B cell (primary cell): ENCODE data around the gene TBC1D30. TPM values are rescaled to one million over a fixed set of nuclear protein-coding genes. Genes with fewer than 3 reads are reported as not detected.
A peak's percentile ranks its signal among the peaks of the same experiment; 100 is the strongest.

ENCODE experiments used
- ATAC-seq: fragments of 200-7000 bp; cut with Tn5 transposase; one replicate; pipeline ENCODE4 v1.10.0; 2021; ENCODE audit warnings: low read depth, mild to moderate bottlenecking, moderate number of reproducible peaks, moderate library complexity
- CTCF ChIA-PET: fragments of 350-600 bp; sonication (Branson Sonifier 250); formaldehyde crosslinking; loops from one replicate; lab custom pipeline; 2021; ENCODE audit warnings: antibody characterized with exemption, inconsistent platforms; lab: Charles Lee
- POLR2A ChIA-PET: fragments of 350-600 bp; sonication (Branson Sonifier 250); formaldehyde crosslinking; loops from one replicate; lab custom pipeline; 2021; ENCODE audit warnings: antibody characterized with exemption; lab: Charles Lee
- DNase-seq: peaks from one replicate; pipeline ENCODE4 v3.0.0; 2013
- H2AFZ ChIP-seq: 2 replicates; pipeline ENCODE4 v1.6.1; 2012; ENCODE audit warnings: mild to moderate bottlenecking, low read depth, low read length; ENCODE audit not compliant: insufficient read depth, poor library complexity, severe bottlenecking
- H3K27ac ChIP-seq, 2 donors: 1 replicate in 1 of 2; 2 replicates in 1 of 2; pipeline ENCODE4 v1.5.1; 2012 to 2013; ENCODE audit warnings: low read length in 2 of 2, mild to moderate bottlenecking in 2 of 2, moderate library complexity in 1 of 2
- H3K27me3 ChIP-seq, 4 experiments: fragments of 200-600 bp in 1 of 4; sonication (generic) in 1 of 4; replicated peaks in 1 of 4; 1 replicate in 2 of 4; 2 replicates in 2 of 4; pipeline versions ENCODE4 v1.6.1 to v1.7.0; 2013 to 2016; ENCODE audit warnings: low read length in 3 of 4, mild to moderate bottlenecking in 2 of 4, mixed read lengths in 1 of 4, moderate library complexity in 1 of 4; ENCODE audit not compliant: insufficient read depth in 4 of 4, control insufficient read depth in 3 of 4; ENCODE audit errors: control extremely low read depth in 1 of 4
- H3K36me3 ChIP-seq, 2 experiments: replicated peaks in 1 of 2; 1 replicate in 1 of 2; 2 replicates in 1 of 2; pipeline versions ENCODE4 v1.6.1 to v1.7.1; 2013; ENCODE audit warnings: low read length in 1 of 2; ENCODE audit not compliant: insufficient read depth in 2 of 2, control insufficient read depth in 1 of 2; ENCODE audit errors: control extremely low read depth in 1 of 2, extremely low read depth in 1 of 2
- H3K4me1 ChIP-seq, 2 donors: fragments of 200-600 bp in 1 of 2; sonication (generic) in 1 of 2; 1 replicate in 1 of 2; 2 replicates in 1 of 2; pipeline versions ENCODE4 v1.5.1 to v1.6.1; 2013 to 2017; ENCODE audit warnings: low read length in 2 of 2; ENCODE audit not compliant: control insufficient read depth in 2 of 2, insufficient read depth in 2 of 2
- H3K4me2 ChIP-seq: replicated peaks from 2 replicates; pipeline ENCODE3; 2012; ENCODE audit warnings: mild to moderate bottlenecking, low read depth, low read length; ENCODE audit not compliant: poor library complexity, severe bottlenecking
- H3K4me3 ChIP-seq, 5 experiments: fragments of 200-600 bp in 1 of 5; sonication (generic) in 1 of 5; 1 replicate in 3 of 5; 2 replicates in 2 of 5; pipeline versions ENCODE4 v1.5.1 to v1.7.0; 2011 to 2016; ENCODE audit warnings: low read length in 4 of 5, mild to moderate bottlenecking in 4 of 5, low read depth in 2 of 5, control low read depth in 1 of 5, moderate library complexity in 1 of 5; ENCODE audit not compliant: insufficient read depth in 1 of 5; ENCODE audit errors: control extremely low read depth in 1 of 5, extremely low read depth in 1 of 5
- H3K79me2 ChIP-seq: fragments of 200-600 bp; sonication (generic); one replicate; pipeline ENCODE4 v1.6.0; 2016; ENCODE audit warnings: low read length; ENCODE audit not compliant: control insufficient read depth, insufficient read depth
- H3K9ac ChIP-seq: fragments of 200-600 bp; sonication (generic); 2 replicates; pipeline ENCODE4 v1.6.1; 2017; ENCODE audit warnings: mild to moderate bottlenecking, low read length, moderate library complexity
- H3K9me3 ChIP-seq, 3 donors: one replicate each; pipeline versions ENCODE4 v1.6.1 to v1.7.1; 2013; ENCODE audit warnings: low read length in 2 of 3; ENCODE audit not compliant: control insufficient read depth in 2 of 3, insufficient read depth in 1 of 3; ENCODE audit errors: control extremely low read depth in 1 of 3
- H4K20me1 ChIP-seq: 2 replicates; pipeline ENCODE4 v1.6.0; 2012; ENCODE audit warnings: mild to moderate bottlenecking, low read length; ENCODE audit not compliant: insufficient read depth, control insufficient read depth, poor library complexity, severe bottlenecking
- H3K27ac Mint-ChIP-seq: one replicate; pipeline ENCODE4 v1.8.0; 2021; ENCODE audit warnings: mixed read lengths
- H3K27me3 Mint-ChIP-seq: one replicate; pipeline ENCODE4 v1.8.0; 2021; ENCODE audit warnings: mixed read lengths
- H3K4me1 Mint-ChIP-seq: one replicate; pipeline ENCODE4 v1.8.0; 2021; ENCODE audit warnings: mixed read lengths
- H3K4me3 Mint-ChIP-seq: one replicate; pipeline ENCODE4 v1.8.0; 2021; ENCODE audit warnings: mixed read lengths
- H3K9me3 Mint-ChIP-seq: one replicate; pipeline ENCODE4 v1.8.0; 2022; ENCODE audit warnings: mixed read lengths; ENCODE audit not compliant: insufficient read depth
- EZH2 ChIP-seq: IDR thresholded peaks from 2 replicates; pipeline ENCODE4 v1.6.1; 2012; ENCODE audit warnings: borderline replicate concordance, low read depth, mild to moderate bottlenecking, moderate library complexity, low read length; ENCODE audit not compliant: insufficient read depth, poor library complexity, severe bottlenecking
- WGBS: methylation state at CpG from one replicate; pipeline ENCODE4 v1.1.5; 2013; ENCODE audit warnings: missing lambda C conversion rate; ENCODE audit not compliant: insufficient coverage; 5-methylcytosine and 5-hydroxymethylcytosine counted together
- intact Hi-C: fragments of 100-400 bp; cut with micrococcal nuclease; formaldehyde crosslinking; loops from one replicate; pipeline ENCODE4 v1.10.0; 2022
- polyA plus RNA-seq: library from polyadenylated mRNA; depleted of rRNA; stranded (reverse); fragments of >200 nt; gene quantifications from 2 replicates; pipeline ENCODE4 v1.2.3, GENCODE V29; 2012
- total RNA-seq, 2 donors: library from RNA; stranded (reverse); fragments of 120-200 nt in 1 of 2; gene quantifications; 1 replicate in 1 of 2; 2 replicates in 1 of 2; pipeline versions ENCODE4 v1.2.3 to v1.2.4, GENCODE V29; 2013 to 2022
- TF ChIP-seq, protein P1 (sequence below): fragments of 200-600 bp; IDR thresholded peaks from one replicate; pipeline ENCODE4 v1.8.0; 2022; ENCODE audit warnings: antibody characterized with exemption, mild to moderate bottlenecking

The TBC1D30 gene
- total and polyA plus RNA-seq, 2 donors (not counting 1 experiment from before 2014, with no cell fraction given), result 0.06 to 0.10 TPM

GRCh38 chr12:64781280-64782190 is 42.9 kb upstream of the TBC1D30 start:
- H3K9ac ChIP-seq, result peak overlapping the region; percentile 64

More at GRCh38 chr12:64781280-64782190, 42.9 kb upstream of the TBC1D30 start:
- peak overlapping the region; percentile 90 for H3K4me2 ChIP-seq
- Mint-ChIP-seq H3K4me1 (peaks cover 24% of the 10 kb centered on the region), H3K27ac (peak overlapping the region; percentile 51), H3K9me3 (no peaks in the 10 kb centered on the region), H3K4me3 (peak overlapping the region; percentile 91), H3K27me3 (peaks cover 54% of the 10 kb centered on the region)
- H3K79me2 ChIP-seq, result no peaks in the 10 kb centered on the region
- CTCF ChIA-PET, result interaction anchor here (0.7 to 3.8 kb wide), 7 partner anchors 10 to 194 kb away, joined by 3 to 30 read pairs (median 4); no protein-coding TSS in a partner anchor
- no peak overlapping the region for H3K27ac ChIP-seq
- intact Hi-C loops, result loop anchor here (2.0 kb wide), 2 partner anchors 15 to 23 kb away; partner anchors contain the start of gene GNS
- DNase-seq (peak; percentile 61), ATAC-seq (peak; percentile 44)
- no peaks in the 10 kb centered on the region for H3K36me3 ChIP-seq
- H2AFZ ChIP-seq, result peak overlapping the region; percentile 77
- TF ChIP-seq, protein P1, sequence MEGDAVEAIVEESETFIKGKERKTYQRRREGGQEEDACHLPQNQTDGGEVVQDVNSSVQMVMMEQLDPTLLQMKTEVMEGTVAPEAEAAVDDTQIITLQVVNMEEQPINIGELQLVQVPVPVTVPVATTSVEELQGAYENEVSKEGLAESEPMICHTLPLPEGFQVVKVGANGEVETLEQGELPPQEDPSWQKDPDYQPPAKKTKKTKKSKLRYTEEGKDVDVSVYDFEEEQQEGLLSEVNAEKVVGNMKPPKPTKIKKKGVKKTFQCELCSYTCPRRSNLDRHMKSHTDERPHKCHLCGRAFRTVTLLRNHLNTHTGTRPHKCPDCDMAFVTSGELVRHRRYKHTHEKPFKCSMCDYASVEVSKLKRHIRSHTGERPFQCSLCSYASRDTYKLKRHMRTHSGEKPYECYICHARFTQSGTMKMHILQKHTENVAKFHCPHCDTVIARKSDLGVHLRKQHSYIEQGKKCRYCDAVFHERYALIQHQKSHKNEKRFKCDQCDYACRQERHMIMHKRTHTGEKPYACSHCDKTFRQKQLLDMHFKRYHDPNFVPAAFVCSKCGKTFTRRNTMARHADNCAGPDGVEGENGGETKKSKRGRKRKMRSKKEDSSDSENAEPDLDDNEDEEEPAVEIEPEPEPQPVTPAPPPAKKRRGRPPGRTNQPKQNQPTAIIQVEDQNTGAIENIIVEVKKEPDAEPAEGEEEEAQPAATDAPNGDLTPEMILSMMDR, result no peak
- peak; percentile 2 for TF ChIP-seq EZH2
- H3K9me3 ChIP-seq, result peaks cover 0 to 4% (median 1%) of the 10 kb centered on the region in 3 donors
- peaks cover 0 to 36% (median 22%) of the 10 kb centered on the region in 4 experiments for H3K27me3 ChIP-seq
- peak overlapping the region; percentile 41 to 69 (median 60) for H3K4me3 ChIP-seq
- no peaks in the 10 kb centered on the region for H4K20me1 ChIP-seq
- POLR2A ChIA-PET, result interaction anchor here (0.7 kb wide), 2 partner anchors 11 to 232 kb away, joined by 3 read pairs; no protein-coding TSS in a partner anchor
- H3K4me1 ChIP-seq, result peaks cover 22% of the 10 kb centered on the region in 2 donors
- WGBS, result 8% methylated on average over 31 of the region's 39 CpGs
